Body of pancreas (tissue), 4 donors: ENCODE measurements around the gene ZNF492.

Experiments
- CTCF ChIP-seq, 7 experiments: fragments of 450-650 bp in 4 of 7; fragments of 200-600 bp in 3 of 7; sonication (generic) in 3 of 7; IDR thresholded peaks; one replicate each; pipeline ENCODE4 v1.5.1; 2016 to 2019; ENCODE audit warnings: antibody characterized with exemption in 7 of 7
- POLR2A ChIP-seq, 3 donors: fragments of 450-650 bp; IDR thresholded peaks; one replicate each; pipeline ENCODE4 v1.6.1; 2016; ENCODE audit warnings: antibody characterized with exemption in 3 of 3, mild to moderate bottlenecking in 2 of 3

- TF ChIP-seq CTCF (IDR thresholded peaks at IDR 0.05), result no peak
- no peak for TF ChIP-seq POLR2A (IDR thresholded peaks at IDR 0.05)
Observed at GRCh38 chr19:22708983-22709382, 74.9 kb downstream of the ZNF492 start.
